Testis (tissue), 3 donors: ENCODE results near the gene TESMIN. TPM values are rescaled to one million over a fixed set of nuclear protein-coding genes. Genes with fewer than 3 reads are reported as not detected.

Experiments
- DNase-seq: peaks from one replicate; pipeline ENCODE4 v3.0.0-alpha.2; 2019
- H3K27ac ChIP-seq, 2 donors: fragments of 200-600 bp; sonication (generic); one replicate each; pipeline ENCODE4 v1.5.1; 2019
- H3K27me3 ChIP-seq: fragments of 200-600 bp; sonication (generic); one replicate; pipeline ENCODE4 v1.5.1; 2019
- H3K36me3 ChIP-seq: fragments of 200-600 bp; sonication (generic); one replicate; pipeline ENCODE4 v1.5.1; 2017; ENCODE audit warnings: low read depth; ENCODE audit errors: missing control alignments
- H3K4me1 ChIP-seq: fragments of 200-600 bp; sonication (generic); one replicate; pipeline ENCODE4 v1.5.1; 2019
- H3K4me3 ChIP-seq, 2 donors: fragments of 200-600 bp; sonication (generic); one replicate each; pipeline ENCODE4 v1.5.1; 2017 to 2019
- H3K9me3 ChIP-seq: fragments of 200-600 bp; sonication (generic); one replicate; pipeline ENCODE4 v1.5.1; 2017
- POLR2A ChIP-seq: fragments of 450-650 bp; IDR thresholded peaks from one replicate; pipeline ENCODE4 v1.6.1; 2017; ENCODE audit warnings: antibody characterized with exemption, mild to moderate bottlenecking, moderate library complexity
- WGBS, 2 donors: methylation state at CpG; one replicate each; pipeline ENCODE4 v1.1.5; 2018; 5-methylcytosine and 5-hydroxymethylcytosine counted together
- intact Hi-C: fragments of 100-400 bp; cut with DNase I; formaldehyde crosslinking; loops from one replicate; pipeline ENCODE4 v1.15.1; 2023; ENCODE audit warnings: low total_unique reads
- polyA plus RNA-seq: library from polyadenylated mRNA; stranded (reverse); fragments of 350-450 nt; fragmentation: Illumina TruSeq; extraction: RNeasy Lipid Tissue Mini Kit (QIAGEN cat#74804); gene quantifications from one replicate; pipeline ENCODE4 v1.2.3, GENCODE V29; 2014; ENCODE audit warnings: low read depth, low replicate concordance; ENCODE audit not compliant: insufficient read depth
- total RNA-seq, 2 donors: library from RNA; depleted of rRNA; stranded (reverse); fragments of >200 nt; gene quantifications; one replicate each; pipeline ENCODE4 v1.2.3, GENCODE V29; 2016
- TF ChIP-seq, protein P1 (sequence below), 3 experiments: fragments of 450-650 bp in 2 of 3; fragments of 200-600 bp in 1 of 3; sonication (generic) in 1 of 3; IDR thresholded peaks; one replicate each; pipeline ENCODE4 v1.5.1; 2016 to 2019; ENCODE audit warnings: antibody characterized with exemption in 3 of 3, mild to moderate bottlenecking in 2 of 3, moderate library complexity in 1 of 3

TESMIN gene
- total and polyA plus RNA-seq, 3 donors from 2014 or later: 60.4 to 127 (median 72.2) TPM

GRCh38 chr11:68695531-68695930 is 55.8 kb downstream of the TESMIN start:
- no peak overlapping the region for H3K27ac ChIP-seq
- WGBS, 2 donors: 79 to 82% methylated on average over 2 of the region's 2 CpGs
- DNase-seq: no peak
- no peaks in the 10 kb centered on the region for H3K27me3 ChIP-seq
- no peaks in the 10 kb centered on the region for H3K36me3 ChIP-seq
- TF ChIP-seq POLR2A: no peak
- TF ChIP-seq, protein P1, sequence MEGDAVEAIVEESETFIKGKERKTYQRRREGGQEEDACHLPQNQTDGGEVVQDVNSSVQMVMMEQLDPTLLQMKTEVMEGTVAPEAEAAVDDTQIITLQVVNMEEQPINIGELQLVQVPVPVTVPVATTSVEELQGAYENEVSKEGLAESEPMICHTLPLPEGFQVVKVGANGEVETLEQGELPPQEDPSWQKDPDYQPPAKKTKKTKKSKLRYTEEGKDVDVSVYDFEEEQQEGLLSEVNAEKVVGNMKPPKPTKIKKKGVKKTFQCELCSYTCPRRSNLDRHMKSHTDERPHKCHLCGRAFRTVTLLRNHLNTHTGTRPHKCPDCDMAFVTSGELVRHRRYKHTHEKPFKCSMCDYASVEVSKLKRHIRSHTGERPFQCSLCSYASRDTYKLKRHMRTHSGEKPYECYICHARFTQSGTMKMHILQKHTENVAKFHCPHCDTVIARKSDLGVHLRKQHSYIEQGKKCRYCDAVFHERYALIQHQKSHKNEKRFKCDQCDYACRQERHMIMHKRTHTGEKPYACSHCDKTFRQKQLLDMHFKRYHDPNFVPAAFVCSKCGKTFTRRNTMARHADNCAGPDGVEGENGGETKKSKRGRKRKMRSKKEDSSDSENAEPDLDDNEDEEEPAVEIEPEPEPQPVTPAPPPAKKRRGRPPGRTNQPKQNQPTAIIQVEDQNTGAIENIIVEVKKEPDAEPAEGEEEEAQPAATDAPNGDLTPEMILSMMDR (IDR thresholded peaks at IDR 0.05): no peak
- no peak overlapping the region for H3K4me3 ChIP-seq
- intact Hi-C loops: no loop called here
- H3K4me1 ChIP-seq: no peaks in the 10 kb centered on the region
- H3K9me3 ChIP-seq: no peaks in the 10 kb centered on the region

GRCh38 chr11:68694431-68695297 is 56.7 kb downstream of the TESMIN start:
- no peak for DNase-seq
- H3K27ac ChIP-seq: no peak overlapping the region
- no peaks in the 10 kb centered on the region for H3K27me3 ChIP-seq
- no peak overlapping the region for H3K4me3 ChIP-seq
- no peaks in the 10 kb centered on the region for H3K9me3 ChIP-seq
- no peaks in the 10 kb centered on the region for H3K36me3 ChIP-seq
- H3K4me1 ChIP-seq: no peaks in the 10 kb centered on the region
- WGBS, 2 donors: 83 to 90% methylated on average over 5 of the region's 5 CpGs
- no peak for TF ChIP-seq POLR2A
- TF ChIP-seq, protein P1 (IDR thresholded peaks at IDR 0.05): no peak
- intact Hi-C loops: no loop called here

DNA sequence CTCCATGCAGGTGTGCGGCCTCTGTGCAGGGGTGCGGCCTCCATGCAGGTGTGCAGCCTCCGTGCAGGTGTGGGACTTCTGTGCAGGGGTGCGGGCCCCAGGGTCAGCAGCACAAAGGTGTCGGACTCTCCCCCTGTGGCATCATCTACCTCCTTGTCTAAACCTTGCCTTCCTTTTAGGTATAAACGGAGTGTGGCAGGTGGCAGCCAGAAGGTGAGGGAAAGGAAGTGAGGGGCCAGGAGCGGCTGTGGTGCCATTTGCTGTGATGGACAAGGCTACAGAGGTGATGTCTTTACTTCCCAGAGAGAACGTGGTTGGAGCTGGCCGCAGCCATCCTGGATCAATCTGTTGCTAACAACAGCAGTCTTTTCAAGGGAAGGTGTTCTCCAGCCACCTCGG is 57.8 kb downstream of the TESMIN start:
- intact Hi-C loops: no loop called here
- Histone ChIP-seq H3K9me3 (no peaks in the 10 kb centered on the region), H3K27me3 (no peaks in the 10 kb centered on the region), H3K36me3 (no peaks in the 10 kb centered on the region), H3K4me3 (no peak overlapping the region), H3K27ac (no peak overlapping the region), H3K4me1 (no peaks in the 10 kb centered on the region)
- no peak for DNase-seq
- 86 to 89% methylated on average over 10 of the region's 10 CpGs for WGBS, 2 donors
- TF ChIP-seq, protein P1 (IDR thresholded peaks at IDR 0.05): no peak
- no peak for TF ChIP-seq POLR2A

DNA sequence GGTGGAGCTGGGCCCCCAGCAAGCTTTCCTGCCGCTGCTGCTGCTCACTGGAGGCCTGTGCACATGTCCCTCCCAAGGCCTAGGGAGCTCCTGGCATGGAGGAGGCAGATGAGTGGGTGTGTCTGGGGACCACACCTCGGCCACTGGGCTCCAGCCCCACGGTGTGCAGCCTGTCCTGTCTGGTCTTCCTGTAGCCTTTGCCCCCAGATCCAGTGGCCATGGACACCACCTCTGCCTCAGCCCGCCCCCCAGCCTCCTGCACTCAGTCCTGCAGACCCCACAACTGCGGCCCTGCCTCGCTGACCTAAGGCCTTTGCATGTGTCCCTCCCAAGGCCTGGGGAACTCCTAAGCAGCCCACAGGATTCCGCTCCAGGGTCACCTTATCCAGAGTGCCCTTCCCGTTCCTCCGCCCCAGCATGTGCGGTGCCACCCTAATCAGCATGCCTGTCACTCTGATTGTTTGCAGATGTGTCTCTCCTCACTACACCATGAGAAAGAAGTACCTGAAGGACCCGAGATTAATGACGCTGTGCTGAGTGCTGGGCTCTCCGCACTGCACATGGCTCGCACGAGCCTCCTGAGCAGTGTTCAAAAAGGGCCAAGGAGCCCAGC is 58.3 kb downstream of the TESMIN start:
- H3K27me3 ChIP-seq: no peaks in the 10 kb centered on the region
- no peaks in the 10 kb centered on the region for H3K9me3 ChIP-seq
- no peaks in the 10 kb centered on the region for H3K36me3 ChIP-seq
- no peaks in the 10 kb centered on the region for H3K4me1 ChIP-seq
- WGBS, 2 donors: 77 to 82% methylated on average over 14 to 15 of the region's 15 CpGs
- DNase-seq: no peak
- no peak overlapping the region for H3K4me3 ChIP-seq
- H3K27ac ChIP-seq: no peak overlapping the region
- TF ChIP-seq POLR2A: no peak
- TF ChIP-seq, protein P1 (IDR thresholded peaks at IDR 0.05): no peak
- intact Hi-C loops: no loop called here
